ACHN (cell line): ENCODE measurements around the gene TRIM64C.
"Not testable (repeated sequence)": the region's sequence is repeated elsewhere in the genome, so short reads cannot be mapped to it uniquely, and the experiment has no call there.

ENCODE experiments used
- DNase-seq: peaks from one replicate; pipeline ENCODE4 v3.0.0-alpha.2; 2015
- in situ Hi-C: cut with HindIII; loops from 2 replicates; pipeline ENCODE4 v1.10.0; 2017; ENCODE audit warnings: low sequenced_read_pairs, low pct_ligation_motif_present, low pct_unique_long_range_greater_than_20kb

The TRIM64C gene, protein sequence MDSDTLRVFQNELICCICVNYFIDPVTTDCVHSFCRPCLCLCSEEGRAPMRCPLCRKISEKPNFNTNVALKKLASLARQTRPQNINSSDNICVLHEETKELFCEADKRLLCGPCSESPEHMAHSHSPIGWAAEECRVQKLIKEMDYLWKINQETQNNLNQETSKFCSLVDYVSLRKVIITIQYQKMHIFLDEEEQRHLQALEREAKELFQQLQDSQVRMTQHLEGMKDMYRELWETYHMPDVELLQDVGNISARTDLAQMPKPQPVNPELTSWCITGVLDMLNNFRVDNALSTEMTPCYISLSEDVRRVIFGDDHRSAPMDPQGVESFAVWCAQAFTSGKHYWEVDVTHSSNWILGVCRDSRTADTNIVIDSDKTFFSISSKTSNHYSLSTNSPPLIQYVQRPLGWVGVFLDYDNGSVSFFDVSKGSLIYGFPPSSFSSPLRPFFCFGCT

DNA sequence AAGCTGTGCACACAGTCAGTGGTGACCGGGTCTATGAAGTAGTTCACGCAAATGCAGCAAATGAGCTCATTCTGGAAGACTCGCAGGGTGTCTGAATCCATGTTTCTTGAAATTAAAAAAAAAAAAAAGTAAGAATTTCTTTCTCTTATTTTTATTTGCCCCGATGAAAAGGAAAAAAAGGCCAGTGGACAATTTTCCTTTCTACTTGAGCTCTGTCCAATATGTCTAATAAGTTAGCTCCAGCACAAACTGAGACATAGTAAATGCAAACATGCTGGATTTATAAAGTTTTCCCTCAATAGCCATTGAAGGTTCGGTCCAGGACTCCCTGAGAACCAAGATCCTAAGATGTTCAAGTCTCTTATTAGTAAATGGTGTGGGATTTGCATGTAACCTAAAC lies at the start of gene TRIM64C:
Gene TRIM64C (minus strand): TSS at position 101 of the 400 bp plus-strand sequence. CDS start 0 bp downstream, at position 101.
- in situ Hi-C loops = not testable (repeated sequence)

DNA sequence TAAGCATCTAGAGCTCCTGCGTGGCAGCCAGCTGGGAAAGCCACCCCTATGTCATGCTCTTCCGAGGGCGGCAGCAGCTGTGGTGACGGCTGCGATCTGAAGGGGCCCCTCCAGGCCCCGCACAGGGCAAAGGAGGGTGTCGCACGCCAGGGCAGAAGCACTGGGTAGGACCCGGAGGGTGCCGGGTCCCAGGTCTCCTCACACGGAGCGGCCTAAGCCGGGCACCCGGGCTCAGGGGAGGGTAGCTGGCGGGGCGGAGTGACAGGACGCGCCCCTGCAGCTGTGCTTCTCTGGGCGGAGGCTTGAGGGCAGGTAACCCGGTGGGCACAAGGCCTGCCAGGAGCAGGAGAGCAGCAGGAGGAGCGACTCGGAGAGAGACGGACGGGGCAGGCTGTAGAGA lies 43.4 kb upstream of the TRIM64C start:
- DNase-seq, in situ Hi-C loops: not testable (repeated sequence)

More for the DNA sequence above, at the start of gene TRIM64C:
- not testable (repeated sequence) for DNase-seq

DNA sequence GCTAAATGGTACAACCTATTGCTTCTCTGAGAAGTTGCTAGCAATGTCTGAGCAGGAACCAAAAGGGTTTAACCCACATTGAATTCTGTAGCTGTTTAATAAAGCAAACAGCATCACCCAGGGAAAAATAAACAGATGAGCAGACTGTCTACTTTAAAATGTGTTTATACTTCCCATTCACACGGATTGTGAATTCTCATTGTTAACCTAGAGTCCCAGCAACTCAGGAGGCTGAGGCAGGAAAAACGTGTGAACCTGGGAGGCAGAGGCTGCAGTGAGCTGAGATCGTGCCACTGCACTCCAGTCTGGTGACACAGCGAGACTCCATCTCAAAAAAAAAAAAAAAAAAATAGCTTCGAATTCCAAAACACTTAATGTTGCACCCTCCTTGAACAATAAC lies 11.0 kb upstream of the TRIM64C start:
- in situ Hi-C loops, DNase-seq: not testable (repeated sequence)

DNA sequence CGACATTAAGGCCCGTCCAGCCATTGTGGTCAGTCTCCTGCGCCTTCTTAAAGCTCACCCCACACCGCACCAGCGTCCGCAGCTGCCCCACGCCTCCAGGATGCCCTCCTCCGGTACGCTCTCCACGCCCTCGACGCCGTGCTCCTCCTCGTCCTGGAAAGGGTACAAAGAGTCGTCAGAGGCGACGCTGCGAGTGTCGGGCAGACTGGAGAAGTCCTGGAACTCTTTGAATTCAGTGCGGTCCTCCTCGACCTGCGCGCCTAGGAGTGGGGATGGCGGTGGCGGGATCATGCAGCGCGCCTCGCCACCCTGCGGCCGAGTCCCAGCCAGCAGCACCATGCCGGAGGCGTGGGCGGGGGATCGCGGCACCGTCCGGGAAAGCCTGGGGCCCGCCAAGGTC lies 9.1 kb downstream of the TRIM64C start:
- DNase-seq, in situ Hi-C loops: not testable (repeated sequence)

DNA sequence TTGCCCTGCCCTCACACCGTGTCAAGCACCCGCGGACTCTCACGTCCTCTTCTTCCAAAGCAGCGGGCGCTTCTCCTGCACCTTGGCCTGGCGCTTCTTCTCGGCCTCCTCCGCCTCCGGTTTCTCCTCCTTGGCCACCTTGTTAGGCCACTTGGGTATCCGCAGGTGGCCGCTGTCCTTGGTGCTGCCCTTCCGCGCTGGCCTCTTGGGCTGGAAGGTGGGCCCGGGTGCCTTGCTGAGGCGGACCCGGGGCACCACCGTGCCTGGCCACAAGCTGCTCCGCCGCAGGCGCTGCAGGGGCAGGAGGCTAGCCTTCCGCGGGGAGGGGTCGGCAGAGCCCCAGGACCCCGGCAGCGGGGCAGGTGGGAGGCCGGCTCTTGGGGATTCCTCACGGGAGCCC lies 10.7 kb downstream of the TRIM64C start:
- in situ Hi-C loops, DNase-seq: not testable (repeated sequence)

DNA sequence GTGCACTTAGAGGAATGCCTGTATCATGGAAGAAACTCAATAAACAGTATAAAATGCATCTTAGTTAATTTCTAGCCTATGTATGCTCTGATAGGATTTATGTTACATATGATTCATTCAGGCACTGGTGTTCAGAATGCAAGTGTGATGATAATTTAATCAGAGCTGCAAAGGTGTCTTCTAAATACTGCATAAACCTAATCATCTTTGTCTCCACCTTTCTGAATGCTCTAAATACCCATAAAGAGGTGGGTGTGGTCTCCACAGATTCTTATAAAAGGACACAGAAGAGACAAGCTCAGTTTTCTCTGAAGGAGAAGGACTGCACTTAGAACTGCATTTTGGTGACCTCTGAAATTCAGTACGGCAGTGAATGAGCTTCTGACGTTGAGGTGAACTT lies 30.4 kb downstream of the TRIM64C start, which contains the start of gene TRIM49B:
Gene TRIM49B (plus strand): TSS at position 301 of the 400 bp plus-strand sequence. CDS start 2,777 bp downstream, outside the sequence.
- DNase-seq, in situ Hi-C loops: not testable (repeated sequence)
